ENCODE measurements around the gene CGB1.
A peak's percentile ranks its signal among the peaks of the same experiment; 100 is the strongest.

Gene CGB1

GRCh38 chr19:48993175-48994034 is 43.3 kb downstream of the CGB1 start, which contains the start of the genes GYS1 and RUVBL2:
Gene GYS1, minus strand, starts transcription at chr19:48993309. Its CDS starts 197 bp downstream, at chr19:48993112.
Gene RUVBL2, plus strand, starts transcription at chr19:48993887. Its CDS starts 25 bp downstream, at chr19:48993912.
- DNase-seq (ENCODE audit: low read depth): peak; percentile 100

GRCh38 chr19:48992581-48993174 is 44.0 kb downstream of the CGB1 start:
- no peak for DNase-seq (ENCODE audit: low read depth)

GRCh38 chr19:48991873-48992580 is 44.7 kb downstream of the CGB1 start:
- peak; percentile 83 for DNase-seq (ENCODE audit: low read depth)

GRCh38 chr19:48991011-48991609 is 45.6 kb downstream of the CGB1 start:
- no peak for DNase-seq (ENCODE audit: low read depth)

GRCh38 chr19:48990400-48990799 is 46.3 kb downstream of the CGB1 start:
- no peak for DNase-seq (ENCODE audit: low read depth)

GRCh38 chr19:48989701-48990291 is 46.9 kb downstream of the CGB1 start:
- DNase-seq (ENCODE audit: low read depth): no peak

GRCh38 chr19:48988860-48989259 is 47.8 kb downstream of the CGB1 start:
- DNase-seq (ENCODE audit: low read depth): no peak

- no peak for DNase-seq (ENCODE audit: low read depth)
Observed at GRCh38 chr19:48988286-48988685, 48.4 kb downstream of the CGB1 start.

GRCh38 chr19:48987323-48987722 is 49.4 kb downstream of the CGB1 start:
- DNase-seq (ENCODE audit: low read depth): no peak

- no peak for DNase-seq (ENCODE audit: low read depth)
Observed at GRCh38 chr19:48986211-48986610, 50.5 kb downstream of the CGB1 start.

GRCh38 chr19:48985711-48986110 is 51.0 kb downstream of the CGB1 start:
- DNase-seq (ENCODE audit: low read depth): no peak
